HepG2 (cell line): ENCODE measurements around the gene RNFT2.

ENCODE experiments used
- DMTF1 ChIP-seq: sonication (generic); formaldehyde crosslinking; IDR thresholded peaks from 2 replicates; pipeline ENCODE4 v1.4.0; 2020; ENCODE audit warnings: mild to moderate bottlenecking, missing genetic modification reagents
- POLR2AphosphoS5 ChIP-seq: IDR thresholded peaks from 2 replicates; pipeline ENCODE4 v1.6.1; 2012; ENCODE audit warnings: low read depth, low read length
- ZNF644 ChIP-seq: IDR thresholded peaks from 2 replicates; pipeline ENCODE4 v1.6.1; 2016; ENCODE audit warnings: low read depth

GRCh38 chr12:116773276-116773731 lies 35.2 kb downstream of the RNFT2 start:
- TF ChIP-seq POLR2AphosphoS5 (no peak), ZNF644 (CRISPR knock-in tag) (no peak), DMTF1 (CRISPR knock-in tag) (no peak)
